ENCODE data around the gene RAB30. TPM values are rescaled to one million over a fixed set of nuclear protein-coding genes. Genes with fewer than 3 reads are reported as not detected.
"Not testable (repeated sequence)": the region's sequence is repeated elsewhere in the genome, so short reads cannot be mapped to it uniquely, and the experiment has no call there.

The RAB30 gene
- total RNA-seq, 1 experiment from 2014 or later, result 1.1 TPM

- no peak for DNase-seq (ENCODE audit: low spot score)
Observed at GRCh38 chr11:82945682-82946081, 126.0 kb downstream of the RAB30 start.

- not testable (repeated sequence) for DNase-seq (ENCODE audit: low spot score)
Observed at GRCh38 chr11:82945041-82945440, 126.7 kb downstream of the RAB30 start.

- DNase-seq (ENCODE audit: low spot score), result no peak
Observed at GRCh38 chr11:82944198-82944597, 127.5 kb downstream of the RAB30 start.

- DNase-seq (ENCODE audit: low spot score), result not testable (repeated sequence)
Observed at GRCh38 chr11:82943430-82943829, 128.3 kb downstream of the RAB30 start.

- DNase-seq (ENCODE audit: low spot score), result no peak
Observed at GRCh38 chr11:82942376-82942775, 129.3 kb downstream of the RAB30 start.

- no peak for DNase-seq (ENCODE audit: low spot score)
Observed at GRCh38 chr11:82939456-82939855, 132.2 kb downstream of the RAB30 start.

GRCh38 chr11:82937554-82937953, 134.1 kb downstream of the RAB30 start:
- DNase-seq (ENCODE audit: low spot score), result no peak

GRCh38 chr11:82936261-82936660, 135.4 kb downstream of the RAB30 start:
- no peak for DNase-seq (ENCODE audit: low spot score)

- DNase-seq (ENCODE audit: low spot score), result no peak
Observed at GRCh38 chr11:82932564-82932963, 139.1 kb downstream of the RAB30 start.

- DNase-seq (ENCODE audit: low spot score), result no peak
Observed at GRCh38 chr11:82930734-82931133, 141.0 kb downstream of the RAB30 start.

GRCh38 chr11:82930229-82930628, 141.5 kb downstream of the RAB30 start:
- no peak for DNase-seq (ENCODE audit: low spot score)

GRCh38 chr11:82929121-82929520, 142.6 kb downstream of the RAB30 start:
- DNase-seq (ENCODE audit: low spot score), result no peak

- peak; percentile 83 for DNase-seq (ENCODE audit: low spot score)
Observed at GRCh38 chr11:82927264-82927880, 144.3 kb downstream of the RAB30 start.

GRCh38 chr11:82924522-82925224, 147.0 kb downstream of the RAB30 start:
- DNase-seq (ENCODE audit: low spot score), result no peak

Small RNA genes lying within 50 kb of the gene (small RNA-seq; reads per million reads assigned to genes)
- not detected for gene SNORA70E

Other genes with a start within 250 kb of the RAB30 start
- 4.4 and 7.0 TPM in 2 replicates for gene PRCP, start 171.5 kb downstream of the RAB30 start, total RNA-seq (2014; rRNA removed; shearing (Covaris generic))
- gene DDIAS, start 170.2 kb downstream of the RAB30 start, total RNA-seq (2014; rRNA removed; shearing (Covaris generic)), result 5.2 and 5.7 TPM in 2 replicates
- gene PCF11, start 85.2 kb upstream of the RAB30 start, total RNA-seq (2014; rRNA removed; shearing (Covaris generic)), result 44.6 and 58.3 TPM in 2 replicates
- gene ANKRD42, start 121.8 kb upstream of the RAB30 start, total RNA-seq (2014; rRNA removed; shearing (Covaris generic)), result 4.6 and 6.2 TPM in 2 replicates
- 26.6 and 29.9 TPM in 2 replicates for gene CCDC90B, start 214.5 kb upstream of the RAB30 start, total RNA-seq (2014; rRNA removed; shearing (Covaris generic))

All from HT-29 (cell line).